CD4-positive, CD25-positive, alpha-beta regulatory T cell (primary cell): ENCODE results near the gene SLC8A1. TPM values are rescaled to one million over a fixed set of nuclear protein-coding genes. Genes with fewer than 3 reads are reported as not detected.

Experiments
- ATAC-seq, 2 donors: fragments of 150-1000 bp; cut with Tn5 transposase; one replicate each; pipeline ENCODE4 v1.10.0; 2021; ENCODE audit warnings: low read depth in 2 of 2, moderate number of reproducible peaks in 2 of 2, moderate library complexity in 1 of 2
- DNase-seq, 3 donors: peaks; one replicate each; pipeline versions ENCODE4 v3.0.0 to v3.0.0-alpha.2; 2012 to 2022; ENCODE audit warnings: mixed read lengths in 1 of 3
- H3K27ac ChIP-seq: one replicate; pipeline ENCODE4 v1.7.0; 2013; ENCODE audit warnings: mild to moderate bottlenecking, low read length; ENCODE audit not compliant: insufficient read depth, poor library complexity, severe bottlenecking
- H3K27me3 ChIP-seq: one replicate; pipeline ENCODE4 v1.7.0; 2013; ENCODE audit warnings: low read length; ENCODE audit not compliant: control insufficient read depth, insufficient read depth
- H3K36me3 ChIP-seq: one replicate; pipeline ENCODE4 v1.7.0; 2013; ENCODE audit warnings: mild to moderate bottlenecking, low read length, moderate library complexity; ENCODE audit not compliant: control insufficient read depth, insufficient read depth
- H3K4me1 ChIP-seq: 2 replicates; pipeline ENCODE4 v1.7.0; 2013; ENCODE audit warnings: mild to moderate bottlenecking, low read length; ENCODE audit not compliant: insufficient read depth, control insufficient read depth, poor library complexity, severe bottlenecking
- H3K4me3 ChIP-seq: one replicate; pipeline ENCODE4 v1.7.0; 2013; ENCODE audit warnings: low read depth, mild to moderate bottlenecking, low read length, moderate library complexity
- H3K9me3 ChIP-seq, 2 experiments: 1 replicate in 1 of 2; 2 replicates in 1 of 2; pipeline ENCODE4 v1.7.0; 2013; ENCODE audit warnings: low read length in 2 of 2, mild to moderate bottlenecking in 1 of 2, moderate library complexity in 1 of 2; ENCODE audit not compliant: control insufficient read depth in 2 of 2
- H3K27ac Mint-ChIP-seq, 3 donors: one replicate each; pipeline ENCODE4 v1.8.0; 2020 to 2022; ENCODE audit warnings: mild to moderate bottlenecking in 3 of 3, mixed read lengths in 3 of 3, moderate library complexity in 2 of 3
- H3K27me3 Mint-ChIP-seq: one replicate; pipeline ENCODE4 v1.8.0; 2022; ENCODE audit warnings: mild to moderate bottlenecking, mixed read lengths
- H3K36me3 Mint-ChIP-seq: one replicate; pipeline ENCODE4 v1.8.0; 2020; ENCODE audit warnings: mixed read lengths
- H3K4me1 Mint-ChIP-seq, 4 donors: one replicate each; pipeline ENCODE4 v1.8.0; 2020 to 2022; ENCODE audit warnings: mixed read lengths in 4 of 4, mild to moderate bottlenecking in 1 of 4
- H3K4me3 Mint-ChIP-seq, 4 donors: one replicate each; pipeline ENCODE4 v1.8.0; 2020 to 2022; ENCODE audit warnings: mild to moderate bottlenecking in 4 of 4, mixed read lengths in 4 of 4, moderate library complexity in 3 of 4
- H3K9me3 Mint-ChIP-seq, 7 donors: one replicate each; pipeline ENCODE4 v1.8.0; 2020 to 2022; ENCODE audit warnings: mixed read lengths in 7 of 7, mild to moderate bottlenecking in 3 of 7, moderate library complexity in 2 of 7
- polyA plus RNA-seq, 4 donors: library from polyadenylated mRNA; unstranded; fragments of 300-500 nt; fragmentation: Illumina TruSeq; gene quantifications; one replicate each; pipeline ENCODE4 v1.2.3, GENCODE V29; 2021
- total RNA-seq: library from RNA; stranded (reverse); gene quantifications from one replicate; pipeline ENCODE4 v1.2.3, GENCODE V29; 2022

Gene SLC8A1
- total and polyA plus RNA-seq, 5 donors from 2014 or later: 0.22 to 0.43 TPM; not detected in 3

DNA sequence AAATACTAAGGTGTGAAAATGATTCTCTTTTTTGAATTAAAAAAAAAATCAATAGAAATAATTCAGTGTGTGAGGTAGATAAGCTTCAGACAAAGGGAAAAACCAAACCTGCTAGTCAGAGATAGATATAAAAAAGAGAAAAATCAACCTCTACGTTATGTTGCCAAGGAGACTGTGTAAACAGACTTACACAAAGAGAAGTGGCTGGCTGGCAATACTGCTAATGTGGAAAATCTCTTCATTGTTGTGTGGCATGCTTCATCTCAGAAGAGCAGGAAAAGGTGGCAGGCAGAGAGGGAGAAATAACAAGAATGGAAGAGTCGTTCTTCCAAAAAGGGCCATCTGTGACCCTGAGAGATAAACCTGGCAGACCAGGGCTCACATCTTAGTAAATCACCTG is 200.8 kb downstream of the SLC8A1 start:
- Histone ChIP-seq H3K4me1 (no peaks in the 10 kb centered on the region), H3K36me3 (no peaks in the 10 kb centered on the region), H3K4me3 (no peak overlapping the region), H3K9me3 (no peaks in the 10 kb centered on the region), H3K27me3 (no peaks in the 10 kb centered on the region), H3K27ac (no peak overlapping the region)
- ATAC-seq (no peak), DNase-seq (no peak)
- H3K4me1 Mint-ChIP-seq: peaks cover 0 to 4% (median 0%) of the 10 kb centered on the region in 4 donors
- H3K9me3 Mint-ChIP-seq: no peaks in the 10 kb centered on the region
- no peak overlapping the region for H3K4me3 Mint-ChIP-seq
- no peaks in the 10 kb centered on the region for H3K27me3 Mint-ChIP-seq
- H3K36me3 Mint-ChIP-seq: no peaks in the 10 kb centered on the region
- H3K27ac Mint-ChIP-seq: no peak overlapping the region

DNA sequence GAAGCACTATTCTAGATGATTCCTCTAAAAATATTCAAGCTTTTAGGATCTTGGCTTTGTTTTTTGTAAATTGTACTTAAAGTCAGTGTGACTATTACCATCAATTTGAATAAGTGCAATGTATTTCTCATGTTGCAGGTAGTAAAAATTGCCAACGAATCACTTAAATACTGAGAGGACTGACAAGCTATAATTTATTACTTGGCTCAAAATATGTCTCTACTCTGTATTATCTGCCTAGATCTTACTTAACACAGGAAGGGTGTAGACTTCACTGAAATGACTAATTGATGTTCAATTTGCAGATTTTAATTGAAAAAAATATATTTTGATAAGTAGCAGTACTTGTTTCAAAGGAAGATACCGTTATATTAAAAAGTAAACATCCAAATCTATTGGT is 202.3 kb downstream of the SLC8A1 start:
- no peaks in the 10 kb centered on the region for H3K27me3 Mint-ChIP-seq
- ATAC-seq (no peak), DNase-seq (peak in 1 of 3 donors; percentile 4)
- no peak overlapping the region for H3K4me3 Mint-ChIP-seq
- Histone ChIP-seq H3K27me3 (no peaks in the 10 kb centered on the region), H3K9me3 (no peaks in the 10 kb centered on the region), H3K4me3 (no peak overlapping the region), H3K27ac (no peak overlapping the region), H3K36me3 (no peaks in the 10 kb centered on the region), H3K4me1 (no peaks in the 10 kb centered on the region)
- no peaks in the 10 kb centered on the region for H3K9me3 Mint-ChIP-seq
- H3K4me1 Mint-ChIP-seq: peaks cover 0 to 4% (median 0%) of the 10 kb centered on the region in 4 donors
- no peaks in the 10 kb centered on the region for H3K36me3 Mint-ChIP-seq
- no peak overlapping the region for H3K27ac Mint-ChIP-seq

DNA sequence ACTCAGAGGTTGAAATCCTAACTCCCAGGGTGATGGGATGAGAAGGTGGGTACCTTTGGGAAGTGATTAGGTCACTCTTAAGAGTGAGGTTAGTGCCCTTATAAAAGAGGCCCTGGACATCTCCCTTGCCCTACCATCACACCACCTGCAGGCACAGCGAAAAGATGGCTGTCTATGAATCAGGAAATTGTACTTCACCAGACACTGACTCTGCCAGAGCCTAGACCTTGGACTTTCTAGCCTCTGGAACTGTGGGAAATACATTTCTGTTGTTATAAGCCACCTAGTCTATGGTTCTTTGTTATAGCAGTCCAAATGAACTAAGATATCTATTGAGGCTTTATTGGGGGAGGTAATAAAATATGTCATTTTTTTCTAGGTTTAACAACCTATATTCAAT is 203.6 kb downstream of the SLC8A1 start:
- no peaks in the 10 kb centered on the region for H3K27me3 Mint-ChIP-seq
- H3K9me3 Mint-ChIP-seq: no peaks in the 10 kb centered on the region
- no peak overlapping the region for H3K27ac Mint-ChIP-seq
- Histone ChIP-seq H3K27me3 (no peaks in the 10 kb centered on the region), H3K4me1 (no peaks in the 10 kb centered on the region), H3K27ac (no peak overlapping the region), H3K9me3 (no peaks in the 10 kb centered on the region), H3K4me3 (no peak overlapping the region), H3K36me3 (no peaks in the 10 kb centered on the region)
- H3K4me1 Mint-ChIP-seq: peaks cover 0 to 4% (median 0%) of the 10 kb centered on the region in 4 donors
- H3K36me3 Mint-ChIP-seq: no peaks in the 10 kb centered on the region
- H3K4me3 Mint-ChIP-seq: no peak overlapping the region
- ATAC-seq: no peak
- DNase-seq: no peak

DNA sequence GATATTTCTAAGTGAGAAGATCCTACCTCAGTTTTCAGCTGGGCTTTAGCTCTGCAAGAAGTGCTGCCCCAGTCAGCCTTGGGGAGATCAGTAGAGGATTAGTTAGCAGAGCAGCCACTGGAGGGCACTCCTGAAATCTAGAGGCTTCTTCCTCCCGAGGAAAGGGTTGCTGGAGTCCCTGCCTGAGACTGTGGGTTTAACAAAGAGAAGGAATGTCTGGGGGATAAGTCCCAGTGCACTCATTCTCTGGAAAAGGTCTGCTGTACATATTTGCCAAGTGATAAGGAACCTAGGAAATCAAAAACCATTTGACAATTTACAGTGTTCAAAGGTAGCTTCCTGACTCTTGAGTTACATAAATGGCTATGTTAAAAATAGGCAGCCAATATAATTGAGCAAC is 207.2 kb downstream of the SLC8A1 start:
- Mint-ChIP-seq H3K27me3 (no peaks in the 10 kb centered on the region), H3K36me3 (no peaks in the 10 kb centered on the region), H3K27ac (no peak overlapping the region), H3K4me3 (no peak overlapping the region), H3K9me3 (no peaks in the 10 kb centered on the region), H3K4me1 (peaks cover 0 to under 1% (median 0%) of the 10 kb centered on the region in 4 donors)
- no peak overlapping the region for H3K27ac ChIP-seq
- peak in 1 of 3 donors; percentile 26 for DNase-seq
- ATAC-seq: no peak
- H3K4me3 ChIP-seq: no peak overlapping the region
- H3K4me1 ChIP-seq: no peaks in the 10 kb centered on the region
- no peaks in the 10 kb centered on the region for H3K27me3 ChIP-seq
- H3K36me3 ChIP-seq: no peaks in the 10 kb centered on the region
- H3K9me3 ChIP-seq: no peaks in the 10 kb centered on the region

DNA sequence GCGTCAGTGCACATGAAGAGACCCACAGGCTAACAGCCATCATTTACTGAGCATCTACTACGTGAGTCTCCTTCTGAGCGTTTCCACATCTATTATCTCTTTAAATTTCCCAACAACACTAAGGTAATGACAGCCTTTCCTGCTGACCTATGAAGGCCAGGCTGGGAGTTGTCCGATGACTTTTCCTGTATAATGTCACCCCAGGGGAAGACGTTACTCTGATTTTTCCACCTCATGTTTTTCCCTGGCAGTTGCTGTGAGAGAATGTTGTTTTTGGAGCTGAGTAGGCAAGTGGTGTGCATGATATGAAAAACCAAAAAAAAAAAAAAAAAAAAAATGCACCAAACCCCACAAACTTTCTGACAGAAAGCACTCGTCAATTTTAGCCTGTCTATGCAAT is 207.6 kb downstream of the SLC8A1 start:
- Mint-ChIP-seq H3K36me3 (no peaks in the 10 kb centered on the region), H3K27ac (no peak overlapping the region), H3K4me3 (no peak overlapping the region), H3K27me3 (no peaks in the 10 kb centered on the region), H3K4me1 (no peaks in the 10 kb centered on the region), H3K9me3 (no peaks in the 10 kb centered on the region)
- H3K9me3 ChIP-seq: no peaks in the 10 kb centered on the region
- H3K4me3 ChIP-seq: no peak overlapping the region
- no peaks in the 10 kb centered on the region for H3K36me3 ChIP-seq
- no peak overlapping the region for H3K27ac ChIP-seq
- H3K27me3 ChIP-seq: no peaks in the 10 kb centered on the region
- no peak for ATAC-seq
- no peaks in the 10 kb centered on the region for H3K4me1 ChIP-seq
- DNase-seq: no peak

DNA sequence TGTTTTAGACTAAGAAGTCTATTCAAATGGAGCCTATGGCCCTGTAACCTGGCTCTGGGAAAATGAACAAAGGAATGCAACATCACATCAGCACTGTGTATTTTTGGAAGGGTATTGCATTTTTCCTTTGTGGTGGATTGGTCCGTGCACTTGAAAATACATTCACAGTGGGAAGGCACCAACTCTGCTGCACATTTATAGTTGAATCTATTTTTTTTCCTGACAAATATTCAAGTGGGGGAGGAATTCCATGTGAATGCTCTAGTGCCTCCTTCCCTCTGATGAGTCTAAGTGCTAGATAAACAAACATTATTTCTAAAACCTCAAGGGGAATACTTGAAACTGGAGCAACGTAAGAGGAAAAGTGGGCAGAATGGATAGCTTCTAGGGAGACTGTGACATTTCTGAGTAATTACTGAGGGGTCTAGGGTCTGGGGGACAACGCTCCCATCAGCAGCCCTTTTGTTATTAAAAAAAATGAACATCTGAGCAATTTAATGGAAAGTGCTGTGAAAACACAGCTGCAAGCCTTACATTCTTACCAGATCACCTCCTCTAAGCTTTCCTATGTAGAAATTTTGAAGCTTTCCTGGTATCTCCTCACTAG is 208.2 kb downstream of the SLC8A1 start:
- Mint-ChIP-seq H3K4me3 (no peak overlapping the region), H3K9me3 (no peaks in the 10 kb centered on the region), H3K36me3 (no peaks in the 10 kb centered on the region), H3K27ac (no peak overlapping the region), H3K27me3 (no peaks in the 10 kb centered on the region), H3K4me1 (no peaks in the 10 kb centered on the region)
- Histone ChIP-seq H3K27ac (no peak overlapping the region), H3K36me3 (no peaks in the 10 kb centered on the region), H3K4me1 (no peaks in the 10 kb centered on the region), H3K4me3 (no peak overlapping the region), H3K27me3 (no peaks in the 10 kb centered on the region), H3K9me3 (no peaks in the 10 kb centered on the region)
- ATAC-seq: no peak
- no peak for DNase-seq

DNA sequence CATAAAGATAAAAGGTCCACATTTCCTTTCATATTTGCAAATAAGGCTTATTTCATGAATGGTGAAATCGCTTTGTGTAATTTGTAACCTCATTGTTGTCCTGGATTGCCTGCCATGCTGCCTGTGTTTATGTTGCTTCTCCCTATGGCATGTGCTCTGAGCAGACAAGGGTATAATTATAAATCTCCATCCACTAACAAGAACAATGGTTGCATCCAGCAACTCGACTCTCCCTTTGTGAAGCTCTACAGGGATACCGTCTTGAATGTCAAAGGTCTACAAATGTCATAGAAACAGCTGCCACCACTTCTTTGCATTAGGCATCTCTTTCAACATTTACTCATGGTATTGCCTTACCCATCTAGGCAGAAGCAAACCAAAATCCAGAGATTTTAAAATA is 209.6 kb downstream of the SLC8A1 start:
- Histone ChIP-seq H3K27ac (no peak overlapping the region), H3K27me3 (no peaks in the 10 kb centered on the region), H3K36me3 (no peaks in the 10 kb centered on the region), H3K4me1 (no peaks in the 10 kb centered on the region), H3K4me3 (no peak overlapping the region), H3K9me3 (no peaks in the 10 kb centered on the region)
- no peak overlapping the region for H3K27ac Mint-ChIP-seq
- H3K4me3 Mint-ChIP-seq: no peak overlapping the region
- peaks cover 0 to 2% (median 0%) of the 10 kb centered on the region in 7 donors for H3K9me3 Mint-ChIP-seq
- H3K27me3 Mint-ChIP-seq: no peaks in the 10 kb centered on the region
- DNase-seq (no peak), ATAC-seq (no peak)
- H3K4me1 Mint-ChIP-seq: no peaks in the 10 kb centered on the region
- H3K36me3 Mint-ChIP-seq: no peaks in the 10 kb centered on the region

DNA sequence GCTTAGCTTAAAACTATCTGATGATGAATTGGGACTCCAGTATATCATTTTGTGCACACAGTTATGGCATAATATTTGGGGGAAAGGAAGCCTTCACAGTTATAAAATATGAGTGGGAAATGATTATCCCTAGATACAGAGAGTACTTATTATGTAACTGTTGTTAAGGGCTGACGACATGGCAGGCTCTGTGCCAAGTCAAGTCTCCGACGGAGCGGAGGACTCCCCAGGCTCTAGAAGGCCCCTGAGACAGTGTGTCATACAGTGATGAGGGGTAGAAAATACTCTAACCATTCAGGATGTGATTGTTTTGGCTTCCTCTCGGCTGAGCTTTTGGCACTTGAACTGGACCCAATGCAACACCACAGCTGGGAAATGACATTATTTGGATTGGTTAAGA is 211.8 kb downstream of the SLC8A1 start:
- no peak overlapping the region for H3K27ac ChIP-seq
- Mint-ChIP-seq H3K27ac (no peak overlapping the region), H3K4me3 (no peak overlapping the region), H3K4me1 (no peaks in the 10 kb centered on the region), H3K27me3 (no peaks in the 10 kb centered on the region), H3K36me3 (no peaks in the 10 kb centered on the region), H3K9me3 (peaks cover 0 to 2% (median 0%) of the 10 kb centered on the region in 7 donors)
- no peaks in the 10 kb centered on the region for H3K36me3 ChIP-seq
- DNase-seq (no peak), ATAC-seq (no peak)
- H3K4me3 ChIP-seq: no peak overlapping the region
- H3K27me3 ChIP-seq: no peaks in the 10 kb centered on the region
- no peaks in the 10 kb centered on the region for H3K4me1 ChIP-seq
- no peaks in the 10 kb centered on the region for H3K9me3 ChIP-seq
